ENCODE results near the gene C5orf58. TPM values are rescaled to one million over a fixed set of nuclear protein-coding genes. Genes with fewer than 3 reads are reported as not detected.
A peak's percentile ranks its signal among the peaks of the same experiment; 100 is the strongest.

The C5orf58 gene
- total and polyA plus RNA-seq, 7 donors = not detected

DNA sequence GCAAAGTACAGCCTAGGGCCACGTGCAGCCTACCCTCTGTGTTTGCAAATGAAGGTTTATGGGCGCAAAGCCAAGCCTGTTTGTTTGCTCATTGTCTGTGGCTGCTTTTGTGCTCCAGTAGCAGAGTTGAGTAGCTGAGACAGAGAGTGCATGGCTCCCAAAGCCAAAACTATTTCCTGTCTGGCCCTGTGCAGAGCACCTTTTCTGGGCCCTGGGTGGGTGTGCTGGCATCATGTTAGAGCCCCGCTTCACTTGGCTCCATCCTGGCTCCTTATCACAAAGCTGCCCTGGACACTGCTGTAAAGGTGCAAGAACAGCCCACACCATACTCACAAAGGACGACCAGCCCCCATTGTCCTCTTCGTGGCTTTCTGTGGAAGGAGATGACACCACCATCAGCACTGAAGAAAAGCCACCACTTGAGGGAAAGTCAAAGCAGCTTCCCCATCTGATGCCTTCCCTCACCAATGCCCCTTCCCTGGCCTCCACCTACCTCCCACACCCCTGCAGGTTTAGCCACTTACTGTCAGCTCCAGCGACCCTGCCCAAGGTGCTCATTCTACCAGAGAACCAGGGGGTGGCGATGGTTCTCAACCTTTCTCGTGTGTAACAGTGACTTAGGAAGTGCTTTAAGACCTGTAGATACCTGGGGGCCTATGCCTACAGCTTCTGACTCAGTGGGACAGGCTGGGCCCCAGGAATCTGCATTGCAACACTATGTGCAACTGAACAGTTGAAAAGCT, 41.4 kb downstream of the C5orf58 start:
- Histone ChIP-seq H3K36me3 (no peaks in the 10 kb centered on the region), H3K27ac (no peak overlapping the region), H3K9me3 (no peaks in the 10 kb centered on the region), H3K27me3 (no peaks in the 10 kb centered on the region), H3K4me1 (peaks cover 0 to 9% (median 8%) of the 10 kb centered on the region in 4 donors), H3K4me3 (no peak overlapping the region)
- TF ChIP-seq POLR2A (IDR thresholded peaks at IDR 0.05) (no peak), EP300 (IDR thresholded peaks at IDR 0.05) (no peak), POLR2AphosphoS5 (IDR thresholded peaks at IDR 0.05) (no peak)
- TF ChIP-seq, protein P1, sequence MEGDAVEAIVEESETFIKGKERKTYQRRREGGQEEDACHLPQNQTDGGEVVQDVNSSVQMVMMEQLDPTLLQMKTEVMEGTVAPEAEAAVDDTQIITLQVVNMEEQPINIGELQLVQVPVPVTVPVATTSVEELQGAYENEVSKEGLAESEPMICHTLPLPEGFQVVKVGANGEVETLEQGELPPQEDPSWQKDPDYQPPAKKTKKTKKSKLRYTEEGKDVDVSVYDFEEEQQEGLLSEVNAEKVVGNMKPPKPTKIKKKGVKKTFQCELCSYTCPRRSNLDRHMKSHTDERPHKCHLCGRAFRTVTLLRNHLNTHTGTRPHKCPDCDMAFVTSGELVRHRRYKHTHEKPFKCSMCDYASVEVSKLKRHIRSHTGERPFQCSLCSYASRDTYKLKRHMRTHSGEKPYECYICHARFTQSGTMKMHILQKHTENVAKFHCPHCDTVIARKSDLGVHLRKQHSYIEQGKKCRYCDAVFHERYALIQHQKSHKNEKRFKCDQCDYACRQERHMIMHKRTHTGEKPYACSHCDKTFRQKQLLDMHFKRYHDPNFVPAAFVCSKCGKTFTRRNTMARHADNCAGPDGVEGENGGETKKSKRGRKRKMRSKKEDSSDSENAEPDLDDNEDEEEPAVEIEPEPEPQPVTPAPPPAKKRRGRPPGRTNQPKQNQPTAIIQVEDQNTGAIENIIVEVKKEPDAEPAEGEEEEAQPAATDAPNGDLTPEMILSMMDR (IDR thresholded peaks at IDR 0.05) = no peak
- 38 to 54% methylated on average over 8 of the region's 8 CpGs for WGBS, 2 donors
- DNase-seq = peak; percentile 61
- intact Hi-C loops (cut with DNase I) = no loop called here

DNA sequence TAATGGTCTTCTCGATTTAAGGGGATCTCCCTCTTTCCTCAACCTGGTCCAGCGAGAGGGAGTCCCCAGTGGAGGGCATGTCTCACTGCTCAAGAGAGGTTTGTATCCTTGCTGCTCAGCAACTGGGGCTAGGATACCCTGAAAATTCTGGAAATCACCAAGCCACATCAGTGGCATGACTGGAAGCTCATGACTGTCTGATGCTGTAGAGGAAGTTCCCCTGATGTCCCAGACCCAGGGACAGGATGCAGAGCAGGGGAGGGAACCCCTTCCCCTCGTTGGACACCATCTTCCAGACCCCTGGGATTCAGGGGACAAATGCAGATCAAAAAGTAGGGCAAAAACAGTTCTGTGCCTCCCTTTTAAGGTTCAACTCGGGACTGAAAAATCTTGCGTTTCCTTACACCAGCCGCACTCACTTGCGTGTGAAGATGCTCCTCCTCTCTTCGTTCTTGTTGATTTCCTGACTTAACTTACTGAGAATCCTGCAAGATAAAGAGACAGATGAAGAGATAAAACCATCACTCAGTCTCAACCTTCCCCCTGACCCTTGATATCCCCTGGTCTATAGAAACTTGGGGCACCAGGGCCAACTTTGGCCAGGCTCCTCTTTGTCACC, 42.7 kb downstream of the C5orf58 start:
- Histone ChIP-seq H3K27me3 (no peaks in the 10 kb centered on the region), H3K9me3 (no peaks in the 10 kb centered on the region), H3K4me3 (no peak overlapping the region), H3K36me3 (no peaks in the 10 kb centered on the region), H3K27ac (no peak overlapping the region), H3K4me1 (peaks cover 0 to 20% (median 20%) of the 10 kb centered on the region in 4 donors)
- 70 to 71% methylated on average over 8 of the region's 8 CpGs for WGBS, 2 donors
- TF ChIP-seq POLR2AphosphoS5 (IDR thresholded peaks at IDR 0.05) (no peak), EP300 (IDR thresholded peaks at IDR 0.05) (no peak), POLR2A (IDR thresholded peaks at IDR 0.05) (no peak)
- TF ChIP-seq, protein P1 (IDR thresholded peaks at IDR 0.05) = no peak
- DNase-seq = no peak
- intact Hi-C loops (cut with DNase I) = no loop called here

DNA sequence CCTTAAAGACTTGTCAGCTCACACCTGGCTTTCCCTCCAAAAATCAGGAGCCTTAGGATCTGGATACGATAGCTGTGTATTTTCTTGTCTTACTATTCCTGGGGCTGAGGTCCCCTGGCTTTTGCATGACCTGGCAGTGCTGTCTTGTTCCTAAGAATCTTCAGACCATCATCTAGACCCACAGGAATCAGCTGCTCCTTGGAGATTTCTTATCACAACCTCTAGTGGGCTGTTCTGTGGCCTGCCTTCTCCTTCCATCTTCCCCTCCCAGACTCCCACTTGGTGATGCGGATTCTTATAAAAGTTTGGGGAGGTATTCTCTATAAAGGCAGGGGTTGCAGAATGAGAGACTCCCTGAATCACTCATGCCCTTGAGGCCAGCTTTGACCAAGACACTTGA, 43.4 kb downstream of the C5orf58 start:
- intact Hi-C loops (cut with DNase I) = no loop called here
- Histone ChIP-seq H3K27ac (no peak overlapping the region), H3K36me3 (no peaks in the 10 kb centered on the region), H3K4me1 (peaks cover 0 to 27% (median 26%) of the 10 kb centered on the region in 4 donors), H3K4me3 (no peak overlapping the region), H3K9me3 (no peaks in the 10 kb centered on the region), H3K27me3 (no peaks in the 10 kb centered on the region)
- 81 to 92% methylated on average over 2 of the region's 2 CpGs for WGBS, 2 donors
- TF ChIP-seq EP300 (IDR thresholded peaks at IDR 0.05) = no peak
- TF ChIP-seq POLR2AphosphoS5 (IDR thresholded peaks at IDR 0.05) = no peak
- TF ChIP-seq, protein P1 (IDR thresholded peaks at IDR 0.05) = no peak
- no peak for TF ChIP-seq POLR2A (IDR thresholded peaks at IDR 0.05)
- DNase-seq = no peak

DNA sequence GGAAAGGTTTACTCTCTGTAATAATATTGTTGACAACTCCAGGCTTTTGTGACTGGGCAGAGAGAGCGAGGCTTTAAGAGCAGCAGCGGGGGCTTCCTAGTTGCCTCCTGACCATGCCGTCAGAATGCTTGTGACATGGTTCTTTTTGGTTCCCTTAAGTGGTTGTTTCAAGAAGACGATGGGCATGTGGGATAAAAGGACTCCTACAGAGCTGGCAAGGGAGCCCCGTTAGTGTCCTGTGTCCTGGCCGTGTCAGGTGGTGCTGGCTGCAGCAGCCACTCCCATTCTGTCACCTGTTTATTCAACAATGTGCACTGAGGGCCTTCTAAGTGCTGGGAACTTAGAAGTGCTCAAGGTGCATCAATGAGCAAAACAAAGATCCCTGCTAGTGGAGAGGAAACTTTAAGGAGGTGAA, 45.1 kb downstream of the C5orf58 start:
- no peaks in the 10 kb centered on the region for H3K27me3 ChIP-seq
- H3K4me1 ChIP-seq = peaks cover 0 to 27% (median 26%) of the 10 kb centered on the region in 4 donors
- no peaks in the 10 kb centered on the region for H3K9me3 ChIP-seq
- intact Hi-C loops (cut with DNase I) = no loop called here
- 31 to 34% methylated on average over 6 of the region's 6 CpGs for WGBS, 2 donors
- TF ChIP-seq EP300 (IDR thresholded peaks at IDR 0.05) = no peak
- no peak for TF ChIP-seq POLR2A (IDR thresholded peaks at IDR 0.05)
- TF ChIP-seq POLR2AphosphoS5 (IDR thresholded peaks at IDR 0.05) = no peak
- TF ChIP-seq, protein P1 (IDR thresholded peaks at IDR 0.05) = no peak
- peak overlapping the region in 1 of 4 donors; percentile 25 for H3K27ac ChIP-seq
- H3K4me3 ChIP-seq = no peak overlapping the region
- no peaks in the 10 kb centered on the region for H3K36me3 ChIP-seq
- DNase-seq = no peak
